DMS53 treated with DMSO at 0.1 percent for 48 hours (cell line): ENCODE measurements around the gene NCOR2.
A peak's percentile ranks its signal among the peaks of the same experiment; 100 is the strongest.

ENCODE experiments used
- DNase-seq: peaks from one replicate; lab custom pipeline; 2025; ENCODE audit not compliant: unreplicated experiment; lab: John Stamatoyannopoulos, UW

NCOR2 gene

DNA sequence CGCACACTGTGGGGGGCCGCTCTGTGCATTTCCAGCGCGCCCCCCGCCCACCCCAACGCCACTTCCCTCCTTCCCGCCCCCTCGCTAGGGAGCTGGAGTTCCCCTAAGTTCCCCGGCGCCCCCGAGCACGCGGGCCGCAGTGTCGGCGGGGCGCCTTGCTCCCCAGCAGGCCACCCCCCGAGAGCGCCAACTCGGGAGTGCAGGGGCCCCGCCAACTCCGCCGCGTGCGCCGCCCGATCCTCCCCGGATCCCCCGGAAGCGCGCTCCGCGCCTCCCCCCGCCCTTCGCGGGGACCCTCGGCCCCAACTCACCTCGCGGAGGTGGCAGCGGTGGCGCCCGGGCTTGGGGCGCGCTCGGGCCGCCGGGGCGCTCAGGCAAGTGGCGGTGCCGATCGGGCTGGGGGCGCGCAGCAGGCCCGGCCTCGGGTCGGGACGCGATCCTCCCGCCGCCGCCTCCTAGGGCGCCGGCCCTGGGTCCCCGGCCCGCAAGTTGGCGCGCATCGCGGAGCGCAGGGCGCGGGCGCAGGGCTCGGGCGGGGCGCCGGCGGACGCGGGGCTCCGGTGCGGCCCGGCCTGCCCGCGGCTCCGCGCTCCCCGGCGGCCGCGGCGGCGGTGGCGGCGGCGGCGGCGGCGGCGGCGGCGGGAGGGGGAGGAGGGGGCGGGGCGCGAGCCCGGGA, at the start of gene NCOR2:
NCOR2 (minus strand) TSS at position 616 of the 676 bp plus-strand sequence. CDS start 72,361 bp downstream, outside the sequence.
- DNase-seq = no peak

DNA sequence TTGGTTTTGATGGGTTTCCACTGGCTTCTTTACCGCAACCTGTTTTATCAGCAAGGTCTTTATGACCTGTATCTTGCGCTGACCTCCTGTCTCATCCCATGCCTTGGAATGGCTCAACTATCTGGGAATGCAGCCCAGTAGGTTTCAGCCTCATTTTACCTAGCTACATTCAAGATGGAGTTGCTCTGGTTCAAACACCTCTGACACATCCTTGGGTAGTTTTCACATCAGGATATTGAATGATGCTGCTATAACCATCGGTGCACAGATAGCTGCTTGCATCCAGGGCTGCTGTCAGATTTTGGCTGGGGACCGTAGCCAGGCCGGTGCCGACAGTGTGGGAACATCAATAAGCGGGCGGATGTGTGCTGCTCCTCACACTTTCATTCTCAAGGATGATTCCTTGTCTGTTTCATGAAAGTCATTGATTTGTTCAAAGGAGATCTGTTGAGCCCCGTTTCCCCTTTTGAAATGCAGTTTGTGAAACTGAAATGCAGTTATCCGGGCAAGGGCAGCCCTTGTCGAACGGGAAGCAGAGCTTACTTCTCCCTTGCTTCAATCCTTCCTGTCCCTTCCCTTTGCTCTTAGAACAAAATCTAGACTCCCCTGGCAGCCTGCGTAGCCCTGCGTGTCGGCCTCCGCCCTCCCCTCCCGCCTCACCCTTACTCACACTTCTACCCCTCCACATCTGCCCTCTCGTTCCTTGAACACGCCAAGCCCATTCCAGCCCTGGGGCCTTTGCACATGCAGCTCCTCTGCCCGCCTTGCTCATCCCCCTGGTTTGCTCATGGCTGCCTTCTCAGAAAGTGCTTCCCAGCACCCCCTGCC, 49.2 kb upstream of the NCOR2 start:
- no peak for DNase-seq

DNA sequence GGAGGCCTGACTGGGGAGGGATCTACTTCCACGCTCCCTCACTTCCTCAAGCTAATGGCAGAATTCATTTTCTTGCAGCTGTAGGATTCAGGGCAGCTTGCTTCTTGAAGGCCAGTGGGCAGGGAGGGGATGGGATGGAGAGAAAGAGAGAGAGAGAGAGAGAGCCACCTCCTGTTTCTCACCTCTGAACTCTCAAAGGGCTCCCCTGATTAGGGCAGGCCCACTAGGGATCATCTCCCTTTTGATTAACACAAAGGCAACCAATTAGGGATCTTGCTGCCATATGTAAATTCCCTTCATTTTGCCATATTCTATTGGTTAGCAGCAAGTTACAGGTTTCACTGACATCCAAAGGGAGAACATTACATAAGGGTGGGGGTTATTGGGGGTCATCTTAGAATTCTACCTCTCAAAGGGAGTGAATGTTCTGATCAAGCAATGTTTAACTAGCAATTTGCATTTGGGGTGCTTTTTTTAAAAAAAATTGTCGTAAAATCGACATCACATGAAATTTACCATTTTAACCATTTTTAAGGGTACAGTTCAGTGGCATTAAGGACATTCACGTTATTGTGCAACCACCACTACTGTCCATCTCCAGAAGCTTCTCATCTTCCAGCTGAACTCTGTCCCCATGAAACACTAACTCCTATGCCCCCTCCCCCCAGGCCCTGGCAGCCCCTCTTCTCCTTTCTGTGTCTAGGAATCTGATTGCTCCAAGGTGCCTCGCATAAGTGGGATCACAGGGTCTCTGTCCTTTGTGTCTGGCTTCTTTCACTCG, 47.3 kb upstream of the NCOR2 start:
- DNase-seq = no peak

DNA sequence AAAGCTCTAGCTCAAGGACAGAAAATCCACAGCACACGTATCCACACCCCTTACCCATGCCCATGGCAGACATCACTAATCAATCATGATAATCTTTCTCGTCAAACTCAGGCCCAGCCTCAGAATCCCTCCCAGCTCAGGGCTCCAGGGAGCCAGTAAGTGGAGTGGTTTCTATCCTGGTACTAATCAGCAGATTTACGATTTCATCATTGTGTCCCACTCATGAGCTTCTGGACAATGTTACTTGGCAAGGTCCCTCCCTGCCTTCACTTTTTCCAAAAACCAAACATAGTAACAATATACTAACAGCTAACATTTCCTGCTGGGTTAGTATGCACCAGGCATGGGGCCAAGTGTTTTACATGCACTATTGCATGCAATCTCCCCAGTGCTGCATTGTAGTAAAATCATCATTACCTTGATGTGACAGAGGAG, 45.8 kb upstream of the NCOR2 start:
- peak; percentile 20 for DNase-seq

DNA sequence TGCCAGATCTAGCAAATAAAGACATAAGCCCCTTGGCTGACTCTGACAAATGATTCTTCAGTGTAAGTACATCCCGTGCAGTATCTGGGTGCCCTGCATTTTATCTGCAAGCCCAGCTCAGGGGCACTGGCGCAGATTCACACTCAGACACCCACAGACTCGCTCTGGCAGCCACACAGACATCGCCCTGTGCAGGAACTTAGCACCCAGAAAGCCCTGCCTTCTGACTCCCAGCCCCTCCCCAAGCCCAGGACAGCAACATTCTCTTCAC, 44.9 kb upstream of the NCOR2 start:
- DNase-seq = no peak

DNA sequence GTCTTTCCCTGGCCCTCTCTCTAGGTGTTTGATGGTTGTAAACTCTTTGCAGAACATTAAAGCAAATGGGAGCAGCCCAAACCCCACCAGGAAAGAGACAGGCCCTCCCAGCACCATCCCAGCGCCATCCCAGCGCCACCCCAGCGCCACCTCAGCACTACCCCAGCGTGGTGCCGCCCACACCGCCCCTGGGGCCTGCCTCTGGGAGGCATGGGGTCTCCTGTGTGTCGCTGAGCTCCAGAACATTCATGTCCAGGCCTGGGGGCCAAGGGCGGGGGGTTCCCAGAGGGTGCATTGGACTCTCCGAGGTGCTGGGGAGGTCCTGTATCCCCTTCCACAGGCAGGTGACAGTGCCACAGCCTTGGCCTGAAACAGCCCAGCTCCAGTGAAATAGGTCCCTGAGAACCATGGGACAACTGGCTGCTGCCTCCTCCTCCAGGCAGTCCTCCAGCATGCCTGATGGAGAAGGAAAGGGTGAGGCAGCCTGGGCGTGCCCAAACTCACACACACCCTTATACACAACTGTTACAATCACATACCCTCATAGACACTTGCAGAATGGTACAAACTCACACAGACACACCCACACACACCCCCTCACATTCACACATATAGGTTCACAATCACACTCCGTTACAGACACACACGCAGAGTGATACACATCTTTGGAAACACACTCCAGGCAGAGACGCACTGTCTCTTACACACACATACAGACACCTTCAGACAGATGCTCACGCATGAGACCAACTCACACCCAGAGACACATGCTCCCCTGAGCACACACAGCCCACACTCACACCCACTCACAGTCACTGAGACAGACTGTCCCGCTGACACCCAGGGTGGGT, 44.4 kb upstream of the NCOR2 start:
- DNase-seq = no peak

DNA sequence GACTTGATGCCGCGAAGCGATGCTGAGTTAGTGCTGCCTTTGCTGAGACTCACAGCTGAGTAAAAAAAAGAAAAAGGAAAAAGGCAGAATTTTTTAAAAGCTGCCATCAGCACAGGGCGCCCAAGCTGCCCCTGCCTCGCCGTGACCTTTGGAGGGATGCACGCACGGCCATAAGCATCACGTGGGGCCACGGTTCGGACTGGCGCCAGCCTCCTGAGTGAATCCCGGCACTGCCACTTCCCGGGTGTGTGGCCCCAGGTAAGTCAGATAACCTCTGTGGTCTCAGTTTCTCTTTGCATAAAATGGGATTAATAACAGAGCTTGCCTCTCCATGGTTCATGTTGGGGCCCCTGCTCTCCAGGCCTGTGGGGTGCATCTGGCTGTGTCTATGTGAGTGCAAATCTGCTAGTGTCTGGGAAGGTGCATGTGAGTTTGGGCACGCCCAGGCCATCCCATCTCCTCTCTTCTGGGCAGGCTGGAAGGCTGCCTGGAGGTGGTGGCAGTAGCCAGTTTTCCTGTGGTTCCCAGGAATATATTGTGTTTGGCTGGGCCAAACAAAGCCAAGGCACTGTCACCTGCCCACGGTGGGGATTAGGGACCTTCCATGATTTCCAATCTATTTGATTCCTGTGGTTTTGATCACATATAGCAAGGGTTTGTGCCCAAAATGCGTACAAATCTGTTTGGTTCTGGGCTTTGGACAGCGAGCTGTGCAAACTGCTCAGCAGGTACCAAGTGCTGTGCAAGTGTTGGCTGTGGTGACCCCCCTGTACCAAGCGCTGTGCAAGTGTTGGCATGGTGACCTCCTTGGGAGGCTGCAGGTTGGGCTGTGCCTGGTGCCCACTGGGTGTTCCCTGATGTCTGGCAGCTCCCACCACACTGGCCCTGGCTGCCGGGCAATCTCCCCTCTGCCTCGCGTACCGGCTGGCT, 43.5 kb upstream of the NCOR2 start:
- DNase-seq = no peak

DNA sequence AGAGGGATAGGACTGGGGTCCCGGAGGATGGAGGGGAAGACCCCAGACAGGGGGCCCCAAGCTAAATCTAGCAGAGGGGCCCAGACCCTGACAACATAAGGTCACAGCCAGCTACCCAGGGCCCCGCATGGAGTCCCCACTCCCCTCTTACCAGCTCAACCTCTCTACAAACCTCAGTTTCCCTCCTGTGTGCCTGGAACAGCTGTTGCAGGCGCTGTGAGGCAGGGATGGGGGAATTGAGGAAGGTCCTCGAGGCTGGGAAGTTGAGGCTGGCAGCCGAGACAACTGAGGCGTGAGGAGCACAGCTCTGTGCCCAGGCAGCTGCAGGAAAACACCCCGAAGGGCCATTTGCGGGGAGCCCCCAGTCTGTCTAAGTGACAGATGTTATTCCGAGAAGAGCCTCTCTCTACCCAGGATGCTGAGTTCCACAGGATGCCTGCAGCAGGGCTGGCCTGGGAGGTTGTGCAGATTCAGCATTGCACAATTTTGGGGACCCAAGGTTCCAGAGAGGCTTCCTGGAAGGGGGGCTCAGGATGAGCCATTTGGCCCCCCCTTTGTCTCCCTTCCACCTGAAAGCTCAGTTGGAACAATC, 42.7 kb upstream of the NCOR2 start:
- no peak for DNase-seq

DNA sequence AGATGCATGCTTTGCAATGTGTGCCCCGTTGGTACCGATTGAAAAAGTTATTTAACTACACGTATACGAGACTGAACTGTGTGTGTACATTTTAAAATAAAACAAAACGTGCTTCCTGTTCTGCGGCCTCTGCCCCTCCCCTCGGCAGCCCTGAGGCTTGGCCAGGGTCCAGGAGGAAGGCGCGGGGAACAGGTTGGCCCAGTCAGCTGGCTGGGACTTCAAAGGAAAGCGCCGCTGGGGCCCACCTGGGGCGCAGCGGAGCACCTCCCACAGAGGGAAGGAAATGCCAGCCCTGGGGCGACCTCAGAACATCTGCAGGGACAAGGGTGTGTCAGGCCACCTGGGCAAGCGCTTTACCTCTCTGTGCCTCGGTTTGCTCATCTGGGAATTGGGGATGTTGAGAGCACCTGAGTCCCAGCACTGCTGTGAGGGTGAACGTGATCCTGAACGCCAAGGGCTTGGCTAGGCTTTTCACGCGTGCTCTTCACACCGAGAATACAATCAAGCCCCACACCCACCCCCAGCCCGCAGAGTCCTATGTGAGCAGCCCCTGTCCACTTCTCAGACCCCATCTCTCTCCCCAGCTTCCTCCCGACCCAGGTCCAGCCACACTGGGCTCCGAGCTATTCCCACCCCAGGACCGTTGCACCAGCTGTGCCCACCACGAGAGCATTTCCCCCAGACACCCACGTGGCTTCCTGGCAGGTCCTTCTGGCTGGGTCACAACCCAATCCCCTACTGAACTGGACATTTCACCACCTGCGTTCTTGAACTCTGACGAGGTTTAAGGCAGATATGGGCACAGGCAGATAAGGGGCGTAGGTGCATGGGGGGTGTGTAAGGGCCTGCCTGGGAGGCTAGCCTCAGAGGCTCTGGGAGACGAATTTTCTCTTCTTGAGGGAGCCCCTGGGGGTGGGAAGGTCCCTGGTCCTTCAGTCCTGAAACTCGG, 41.9 kb upstream of the NCOR2 start:
- peak; percentile 92 for DNase-seq

DNA sequence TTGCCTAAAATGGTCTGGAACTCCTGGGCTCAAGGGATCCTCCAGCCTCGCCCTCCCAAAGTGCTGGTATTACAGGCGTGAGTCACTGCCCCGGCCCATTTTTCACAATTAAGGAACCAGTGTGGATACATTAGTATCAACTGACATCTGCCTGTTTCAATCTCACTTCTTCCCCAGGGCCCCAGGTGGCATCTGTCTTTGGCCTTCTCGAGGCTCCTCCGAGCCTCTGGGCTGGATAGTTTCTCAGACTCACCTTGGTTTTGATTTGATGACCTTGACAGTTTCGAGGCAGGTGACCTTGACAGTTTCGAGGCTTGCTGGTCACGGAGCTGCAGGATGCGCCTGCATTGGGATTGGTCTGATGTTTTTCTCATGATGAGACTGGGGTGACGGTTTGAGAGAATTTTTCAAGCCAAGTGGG, 41.0 kb upstream of the NCOR2 start:
- DNase-seq = no peak

DNA sequence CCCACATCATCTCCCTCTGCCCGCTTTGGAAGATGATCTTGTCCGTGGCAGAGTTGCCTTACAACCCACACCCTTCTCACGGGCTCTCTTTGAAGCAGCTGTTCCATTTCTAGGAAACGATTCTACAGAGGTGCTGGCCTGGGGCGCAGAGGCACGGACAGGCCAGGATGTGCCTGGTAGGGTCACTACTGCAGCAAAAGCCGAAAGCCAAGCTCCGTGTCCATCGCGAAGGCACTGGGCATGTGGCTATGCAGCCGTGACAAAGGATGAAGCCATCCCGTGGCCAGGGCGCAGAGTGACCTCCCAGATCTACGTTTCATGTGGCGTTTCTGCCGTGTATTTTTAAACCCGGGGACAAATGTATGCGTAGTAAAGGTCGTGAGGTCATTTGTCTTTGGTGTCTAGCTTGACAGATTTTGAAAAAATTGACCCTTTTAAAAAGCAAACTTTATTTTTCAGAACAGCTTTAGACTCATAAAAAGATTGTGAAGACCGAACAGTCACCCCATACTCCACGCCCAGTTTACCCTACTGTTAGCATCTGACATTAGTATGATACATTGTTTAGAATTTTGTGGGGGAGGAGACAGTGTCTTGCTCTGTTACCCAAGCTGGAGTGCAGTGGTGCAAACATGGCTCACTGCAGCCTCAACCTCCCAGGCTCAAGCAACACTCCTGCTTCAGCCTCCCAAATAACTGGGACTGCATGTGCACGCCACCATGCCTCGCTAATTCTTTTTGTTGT, 40.4 kb upstream of the NCOR2 start:
- DNase-seq = no peak

DNA sequence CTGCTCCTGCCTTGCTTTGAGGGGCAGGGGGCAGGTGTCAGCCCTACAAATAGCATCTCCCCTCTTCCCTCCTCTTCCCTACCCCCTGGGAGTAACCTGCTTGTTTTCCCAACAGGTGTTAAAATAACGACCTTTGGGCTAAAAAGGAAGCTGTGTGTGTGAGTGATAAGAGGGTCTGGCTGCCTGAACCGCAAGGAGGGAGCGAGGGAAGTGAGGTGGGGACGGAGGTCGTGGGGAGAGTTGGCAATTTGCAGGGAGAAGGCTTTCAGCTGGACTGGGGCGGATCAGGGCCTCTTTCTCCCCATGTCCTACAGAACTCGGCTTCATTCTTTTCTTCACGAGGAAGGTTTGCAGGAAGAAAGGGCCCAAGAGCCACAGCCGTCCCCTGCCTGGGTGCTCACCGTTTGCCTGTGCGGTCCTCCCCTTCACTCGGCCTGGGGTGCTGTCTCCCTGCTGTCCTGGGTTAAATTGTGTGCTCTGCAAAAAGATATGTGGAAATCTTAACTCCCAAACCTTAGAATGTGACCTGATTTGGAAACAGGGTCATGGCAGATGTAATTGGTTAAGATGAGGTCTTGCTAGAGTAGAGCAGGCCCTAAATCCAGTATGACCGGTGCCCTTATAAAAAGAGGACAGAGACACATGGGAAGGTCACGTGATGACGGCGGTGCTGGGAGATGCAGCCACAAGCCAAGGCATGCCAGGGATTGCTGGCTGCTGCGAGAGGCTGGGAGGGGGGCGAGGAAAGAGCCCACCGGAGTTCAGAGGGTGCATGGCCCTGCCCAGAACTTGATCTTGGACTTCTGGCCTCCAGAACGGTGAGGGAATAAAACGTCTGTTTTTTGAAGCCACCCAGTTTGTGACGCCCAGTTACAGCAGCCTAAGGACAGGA, 38.7 kb upstream of the NCOR2 start:
- DNase-seq = no peak

DNA sequence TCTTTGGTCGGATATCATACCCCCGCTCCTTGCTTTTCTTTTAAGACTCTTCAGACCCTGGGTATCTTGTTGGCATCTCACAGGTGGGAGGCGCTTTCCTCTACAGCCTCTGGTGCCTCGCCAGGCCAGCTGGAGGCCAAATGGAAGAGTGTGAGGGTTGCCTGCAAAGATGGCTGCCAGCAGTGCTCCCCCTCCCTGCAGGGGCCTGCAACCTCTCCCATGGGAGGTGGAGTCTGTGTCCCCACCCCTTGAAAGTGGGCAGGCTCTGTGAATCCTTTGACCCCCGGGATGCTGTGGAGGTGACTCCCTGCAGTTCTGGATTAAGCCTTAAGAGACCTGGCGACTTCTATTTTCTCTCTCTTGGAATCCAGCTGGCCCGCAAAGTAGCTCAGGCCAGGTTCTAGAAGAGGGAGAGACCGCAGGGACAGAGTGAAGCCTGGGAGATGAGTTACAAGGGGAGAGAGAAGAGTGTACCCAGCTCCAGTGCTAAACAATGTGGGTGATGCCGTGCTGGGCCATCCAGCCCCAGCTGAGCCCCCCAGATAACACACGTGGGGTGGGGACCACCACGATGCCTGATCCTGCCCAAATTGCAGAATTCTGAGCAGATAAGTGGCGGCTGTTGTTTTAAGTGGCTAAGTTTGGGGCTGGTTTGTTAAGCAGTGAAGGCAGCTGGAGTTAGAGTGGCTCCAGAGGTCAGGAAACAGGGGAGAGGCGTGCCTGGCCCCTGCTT, 37.9 kb upstream of the NCOR2 start:
- no peak for DNase-seq

DNA sequence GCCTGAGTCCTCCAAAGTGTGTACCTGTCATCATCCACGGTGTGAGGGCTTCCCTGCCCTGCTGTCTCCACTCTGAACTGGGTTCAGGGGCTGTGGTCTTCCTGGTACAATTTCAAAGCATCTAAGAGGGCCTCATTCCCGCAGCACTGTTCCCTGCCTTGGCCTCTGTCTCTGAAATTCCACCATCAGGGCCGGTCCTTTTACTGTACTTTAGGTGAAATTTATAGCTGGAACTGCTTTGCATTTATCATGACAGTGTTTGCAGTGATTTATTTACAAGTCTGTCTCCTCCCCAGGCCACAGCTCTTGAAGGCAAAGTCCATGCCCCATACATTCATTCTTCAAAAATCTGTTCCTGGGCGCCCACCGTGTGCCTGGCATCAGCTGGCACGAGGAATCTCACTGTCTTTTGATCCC, 36.9 kb upstream of the NCOR2 start:
- no peak for DNase-seq

DNA sequence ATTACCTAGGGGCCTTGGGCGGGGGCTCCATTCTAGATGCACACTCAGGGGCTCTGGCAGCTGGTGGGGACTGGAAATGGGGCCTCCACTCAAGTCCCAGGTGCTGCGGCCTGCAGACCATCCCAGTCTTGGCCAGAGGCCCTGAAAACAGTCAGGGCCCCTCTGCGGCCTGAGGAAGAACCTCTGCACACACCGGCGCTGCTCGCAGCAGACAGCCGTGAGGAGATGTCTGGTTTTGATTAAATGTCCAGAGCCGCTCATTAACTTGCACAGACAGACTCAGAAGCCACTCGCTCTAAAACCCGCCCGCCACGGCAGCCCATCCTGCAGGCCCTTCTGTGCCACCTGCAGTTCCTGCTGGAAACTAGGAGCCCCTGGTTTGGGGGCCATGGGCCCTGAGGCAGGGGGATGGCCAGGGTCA, 36.4 kb upstream of the NCOR2 start:
- no peak for DNase-seq

DNA sequence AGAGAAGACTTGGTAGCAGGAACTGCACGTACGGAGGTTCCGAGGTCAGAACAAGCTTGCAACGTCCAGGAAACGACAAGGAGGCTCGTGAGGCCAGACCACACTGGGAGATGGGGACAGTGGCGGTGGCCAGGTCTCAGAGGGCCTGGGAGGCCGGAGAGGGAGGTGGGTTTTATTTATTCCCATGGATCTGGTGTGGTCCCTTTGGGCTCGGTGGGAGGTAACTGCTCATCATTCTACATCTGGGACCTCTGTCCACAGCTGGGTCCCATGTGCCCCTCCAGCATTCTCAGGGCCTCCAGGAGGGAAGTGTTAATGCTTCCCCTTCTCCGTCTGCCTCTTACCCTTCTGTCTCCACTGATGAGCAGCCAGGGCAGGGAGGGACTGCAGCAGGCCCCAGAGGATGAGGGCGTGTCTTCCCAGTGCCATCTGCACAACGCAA, 35.7 kb upstream of the NCOR2 start:
- DNase-seq = no peak
